ENCODE data around the gene NMD3. TPM values are rescaled to one million over a fixed set of nuclear protein-coding genes. Genes with fewer than 3 reads are reported as not detected.
A peak's percentile ranks its signal among the peaks of the same experiment; 100 is the strongest.

NMD3 gene
- total RNA-seq, 3 donors from 2014 or later (not counting 1 experiment from before 2014, with no cell fraction given), result 40.7 to 51.1 (median 43.6) TPM

GRCh38 chr3:161272524-161272923 is 51.4 kb downstream of the NMD3 start:
- Mint-ChIP-seq H3K27ac (no peak overlapping the region), H3K4me1 (no peaks in the 10 kb centered on the region), H3K9me3 (no peaks in the 10 kb centered on the region), H3K27me3 (ENCODE audit: low read depth in 2 of 2) (no peaks in the 10 kb centered on the region), H3K4me3 (no peak overlapping the region), H3K36me3 (peaks cover 18% of the 10 kb centered on the region)
- Histone ChIP-seq H3K4me1 (ENCODE audit: control insufficient read depth, insufficient read depth, low read length) (peaks cover 7% of the 10 kb centered on the region), H3K4me3 (ENCODE audit: low read length) (no peak overlapping the region), H3K36me3 (ENCODE audit: control insufficient read depth, insufficient read depth, low read length) (no peaks in the 10 kb centered on the region), H3K9me3 (ENCODE audit: control insufficient read depth, insufficient read depth, low read length) (peaks cover under 1% of the 10 kb centered on the region), H3K27me3 (ENCODE audit: control insufficient read depth, insufficient read depth, low read length) (no peaks in the 10 kb centered on the region), H3K27ac (ENCODE audit: low read length) (no peak overlapping the region)
- TF ChIP-seq CTCF (IDR thresholded peaks at IDR 0.05), result no peak
- 90% methylated on average over 2 of the region's 2 CpGs for WGBS (ENCODE audit: insufficient coverage)
- DNase-seq, result no peak
- intact Hi-C loops (cut with micrococcal nuclease), result loop anchor here (5.0 kb wide), 1 partner anchor 585 kb away; no protein-coding TSS in a partner anchor
- no peak for ATAC-seq

GRCh38 chr3:161273589-161274218 is 52.6 kb downstream of the NMD3 start:
- H3K36me3 ChIP-seq (ENCODE audit: control insufficient read depth, insufficient read depth, low read length), result no peaks in the 10 kb centered on the region
- no peak overlapping the region for H3K4me3 ChIP-seq (ENCODE audit: low read length)
- peaks cover 4% of the 10 kb centered on the region for H3K9me3 ChIP-seq (ENCODE audit: control insufficient read depth, insufficient read depth, low read length)
- Mint-ChIP-seq H3K4me3 (no peak overlapping the region), H3K27me3 (ENCODE audit: low read depth in 2 of 2) (no peaks in the 10 kb centered on the region), H3K36me3 (peaks cover 25% of the 10 kb centered on the region), H3K4me1 (no peaks in the 10 kb centered on the region), H3K27ac (no peak overlapping the region), H3K9me3 (peaks cover 0 to 2% of the 10 kb centered on the region in 2 donors)
- no peak overlapping the region for H3K27ac ChIP-seq (ENCODE audit: low read length)
- DNase-seq (peak in 1 of 2 donors; percentile 74), ATAC-seq (no peak)
- peaks cover 7% of the 10 kb centered on the region for H3K4me1 ChIP-seq (ENCODE audit: control insufficient read depth, insufficient read depth, low read length)
- WGBS (ENCODE audit: insufficient coverage), result no CpG with 5 or more reads among the region's 3 CpGs
- intact Hi-C loops (cut with micrococcal nuclease), result loop anchor here (1.0 to 5.0 kb wide), 3 partner anchors 136 to 586 kb away; no protein-coding TSS in a partner anchor
- TF ChIP-seq CTCF (IDR thresholded peaks at IDR 0.05), result peak; percentile 82
- no peaks in the 10 kb centered on the region for H3K27me3 ChIP-seq (ENCODE audit: control insufficient read depth, insufficient read depth, low read length)

- intact Hi-C loops (cut with micrococcal nuclease), result loop anchor here (5.0 kb wide), 1 partner anchor 587 kb away; no protein-coding TSS in a partner anchor
Observed at GRCh38 chr3:161274691-161275298, 53.7 kb downstream of the NMD3 start.

More at GRCh38 chr3:161274691-161275298, 53.7 kb downstream of the NMD3 start:
- Mint-ChIP-seq H3K4me3 (no peak overlapping the region), H3K4me1 (no peaks in the 10 kb centered on the region), H3K9me3 (peaks cover 3 to 7% of the 10 kb centered on the region in 2 donors), H3K36me3 (peaks cover 36% of the 10 kb centered on the region), H3K27ac (no peak overlapping the region), H3K27me3 (ENCODE audit: low read depth in 2 of 2) (peaks cover 0 to 3% of the 10 kb centered on the region in 2 donors)
- peak; percentile 57 for TF ChIP-seq CTCF (IDR thresholded peaks at IDR 0.05)
- no peak overlapping the region for H3K27ac ChIP-seq (ENCODE audit: low read length)
- WGBS (ENCODE audit: insufficient coverage), result 63% methylated on average over 4 of the region's 4 CpGs
- peaks cover 7% of the 10 kb centered on the region for H3K4me1 ChIP-seq (ENCODE audit: control insufficient read depth, insufficient read depth, low read length)
- H3K4me3 ChIP-seq (ENCODE audit: low read length), result no peak overlapping the region
- H3K27me3 ChIP-seq (ENCODE audit: control insufficient read depth, insufficient read depth, low read length), result no peaks in the 10 kb centered on the region
- DNase-seq (peak in 1 of 2 donors; percentile 69), ATAC-seq (peak; percentile 43 to 59 (median 46))
- H3K36me3 ChIP-seq (ENCODE audit: control insufficient read depth, insufficient read depth, low read length), result no peaks in the 10 kb centered on the region
- peaks cover 4% of the 10 kb centered on the region for H3K9me3 ChIP-seq (ENCODE audit: control insufficient read depth, insufficient read depth, low read length)

All from natural killer cell (primary cell).